Inferior parietal cortex (tissue), 1 donor: ENCODE measurements around the gene SOS2.
"Not testable (repeated sequence)": the region's sequence is repeated elsewhere in the genome, so short reads cannot be mapped to it uniquely, and the experiment has no call there.

Experiments
- DNase-seq: peaks from one replicate; pipeline ENCODE4 v3.0.0-alpha.2; 2016; ENCODE audit errors: extremely low spot score

The SOS2 gene

DNA sequence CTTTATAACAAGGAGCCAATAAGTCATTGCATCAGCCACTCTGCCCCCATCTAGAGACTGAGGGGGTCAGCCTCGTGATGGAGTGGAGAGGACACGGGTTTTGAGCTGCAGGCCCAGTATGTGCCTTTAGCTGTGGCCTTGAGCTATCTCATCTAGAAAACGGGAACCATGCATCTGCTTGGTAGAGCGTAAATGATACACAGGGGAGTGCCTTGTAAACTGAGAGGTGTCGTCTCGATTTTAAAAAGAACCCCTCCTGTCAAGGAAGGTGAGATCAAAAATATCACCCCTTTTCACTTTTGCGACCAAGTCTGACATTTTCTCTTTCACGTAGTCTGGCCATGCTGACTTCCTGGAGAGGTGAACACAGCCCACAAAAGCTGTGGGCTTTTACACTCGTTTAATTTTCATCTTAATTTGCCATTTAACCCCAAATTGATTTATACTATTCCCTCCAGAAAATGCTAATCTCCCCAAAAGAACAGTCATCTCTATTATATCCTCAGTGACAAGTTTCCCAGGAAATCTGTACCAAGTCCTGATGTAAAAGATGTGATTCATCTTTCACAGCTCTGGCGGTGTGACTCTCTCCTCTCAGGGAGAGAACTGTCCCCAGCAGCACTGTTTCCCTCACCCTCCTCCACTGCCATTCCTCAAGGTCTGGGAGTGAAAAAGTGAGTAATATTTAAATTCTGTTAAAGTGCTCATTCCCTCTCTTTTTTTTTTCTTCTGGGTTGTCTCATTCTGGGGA, 145.6 kb downstream of the SOS2 start:
- peak; percentile 50 for DNase-seq

DNA sequence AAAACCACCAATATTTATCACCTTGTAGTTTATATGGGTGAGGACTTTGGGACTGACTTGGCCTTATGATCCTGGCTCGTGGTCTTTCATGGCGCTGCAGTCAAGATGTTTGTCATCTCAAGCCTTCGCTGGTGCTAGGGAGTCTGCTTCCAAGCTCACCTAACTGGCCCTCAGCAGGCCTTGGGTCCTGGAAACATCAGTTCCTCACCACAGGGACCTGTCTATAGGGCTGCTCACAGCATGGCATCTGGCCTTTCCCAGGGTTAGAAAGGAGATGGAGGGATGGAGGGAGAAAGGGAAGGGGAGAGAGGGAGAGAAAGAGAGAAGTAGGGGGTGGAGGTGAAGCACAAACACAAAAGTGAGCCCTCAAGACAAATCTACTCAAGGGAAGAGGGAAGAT, 146.7 kb downstream of the SOS2 start:
- DNase-seq: no peak

DNA sequence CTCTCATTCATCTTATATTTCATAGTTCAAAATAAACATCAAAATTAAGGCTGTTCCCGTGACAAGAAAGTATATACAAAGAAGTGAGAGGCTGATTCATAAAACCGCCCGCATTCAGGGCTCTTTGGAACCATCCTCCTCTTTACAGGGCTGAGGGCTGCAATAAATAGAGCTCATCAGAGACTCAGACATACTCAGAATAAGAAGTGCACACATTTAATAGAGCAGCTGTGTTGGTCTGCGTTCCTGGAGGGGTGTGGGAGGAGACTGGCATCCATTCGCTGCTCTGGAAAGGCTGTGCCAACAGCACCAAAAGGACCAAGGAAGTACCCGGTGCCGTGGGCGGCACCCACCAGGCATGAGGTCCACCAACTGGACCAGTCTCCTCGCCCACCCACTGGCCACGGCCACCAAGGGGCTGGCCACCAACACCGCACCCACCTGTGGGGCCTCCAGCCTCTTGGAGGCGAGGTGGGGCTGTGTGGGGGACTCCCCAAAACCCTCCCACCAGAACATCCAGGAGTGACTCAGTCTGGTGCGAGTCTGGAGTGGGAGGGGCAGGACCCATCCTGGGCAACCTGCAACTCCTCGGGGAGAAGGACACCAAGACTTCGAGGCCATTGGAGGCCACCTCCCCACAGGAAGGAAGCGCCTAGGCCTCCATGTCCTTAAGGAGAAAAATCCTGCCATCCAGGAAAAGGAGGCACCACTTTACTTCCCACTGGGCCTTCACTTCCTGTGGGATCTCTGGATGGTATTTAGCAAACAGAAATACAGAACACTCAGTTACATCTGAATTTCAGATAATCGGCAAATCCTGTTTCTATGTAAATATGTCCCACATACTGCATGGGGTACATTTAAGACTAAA, 147.7 kb downstream of the SOS2 start:
- DNase-seq: no peak

DNA sequence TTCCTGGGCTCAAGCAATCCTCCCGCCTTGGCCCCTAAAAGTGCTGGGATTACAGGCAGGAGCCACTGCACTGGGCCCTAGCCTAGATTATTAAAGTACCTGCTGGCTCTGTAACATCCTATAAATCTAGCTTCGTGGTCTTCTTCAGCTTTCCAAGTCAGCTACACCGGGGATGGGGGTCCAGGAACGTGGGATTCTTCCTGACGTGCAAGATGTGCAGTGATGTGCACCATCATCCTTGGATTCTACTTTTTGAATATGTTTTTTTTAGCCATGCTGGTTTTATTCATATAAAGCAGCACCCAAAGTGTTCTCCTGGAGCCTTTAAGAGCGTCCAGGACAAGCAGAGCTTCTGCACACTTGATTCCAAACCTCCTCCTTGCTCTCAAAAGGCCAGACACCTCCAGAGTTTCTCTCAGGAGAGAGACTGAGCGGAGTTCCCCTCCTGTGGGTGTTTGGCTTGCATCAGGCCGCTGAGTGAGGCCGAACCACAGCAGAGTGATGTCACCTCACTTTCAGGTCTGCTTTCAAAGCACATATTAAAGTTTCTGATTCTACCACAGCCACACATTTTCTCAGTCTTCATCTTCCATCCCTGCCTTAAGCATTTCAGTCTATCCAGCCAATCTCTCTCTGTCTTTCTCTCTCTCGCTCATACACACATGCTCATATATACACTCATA, 148.5 kb downstream of the SOS2 start:
- no peak for DNase-seq

DNA sequence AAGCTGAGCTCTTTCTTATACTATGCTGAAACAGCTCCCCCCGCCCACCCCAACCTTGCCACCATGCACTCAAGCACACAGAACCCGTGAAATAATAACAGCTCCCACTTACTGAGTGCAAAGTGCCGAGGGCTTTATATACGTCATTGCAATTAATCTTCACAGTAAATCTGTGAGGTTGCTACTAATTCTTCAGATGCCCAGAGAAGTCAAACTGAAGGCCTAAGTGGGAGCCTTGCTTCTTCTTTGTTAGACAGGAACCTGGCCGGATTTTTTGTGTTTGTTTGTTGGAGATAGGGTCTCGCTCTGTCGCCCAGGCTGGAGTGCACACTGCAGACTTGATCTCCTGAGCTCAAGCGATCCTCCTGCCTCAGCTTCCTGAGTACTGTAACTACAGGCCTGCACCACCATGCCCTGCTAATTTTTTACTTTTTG, 149.1 kb downstream of the SOS2 start:
- no peak for DNase-seq

DNA sequence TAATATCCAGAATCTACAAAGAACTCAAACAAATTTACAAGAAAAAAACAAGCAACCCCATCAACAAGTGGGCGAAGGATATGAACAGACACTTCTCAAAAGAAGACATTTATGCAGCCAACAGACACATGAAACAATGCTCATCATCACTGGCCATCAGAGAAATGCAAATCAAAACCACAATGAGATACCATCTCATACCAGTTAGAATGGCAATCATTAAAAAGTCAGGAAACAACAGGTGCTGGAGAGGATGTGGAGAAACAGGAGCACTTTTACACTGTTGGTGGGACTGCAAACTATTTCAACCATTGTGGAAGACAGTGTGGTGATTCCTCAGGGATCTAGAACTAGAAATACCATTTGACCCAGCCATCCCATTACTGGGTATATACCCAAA, 152.3 kb downstream of the SOS2 start:
- not testable (repeated sequence) for DNase-seq

DNA sequence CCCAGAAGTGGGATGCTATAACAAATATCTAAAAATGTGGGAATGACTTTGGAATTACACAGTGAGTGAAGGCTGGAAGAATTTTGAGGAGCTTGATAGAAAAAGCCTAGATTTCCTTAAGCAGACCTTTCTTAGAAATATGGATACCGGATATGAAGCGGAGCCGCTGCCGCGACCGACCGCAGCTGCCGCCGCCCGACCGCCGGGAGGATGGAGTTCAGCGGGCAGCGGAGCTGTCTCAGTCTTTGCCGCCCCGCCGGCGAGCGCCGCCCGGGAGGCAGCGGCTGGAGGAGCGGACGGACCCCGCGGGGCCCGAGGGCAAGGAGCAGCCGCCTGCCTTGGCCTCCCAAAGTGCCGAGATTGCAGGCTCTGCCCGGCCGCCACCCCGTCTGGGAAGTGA, 157.7 kb downstream of the SOS2 start:
- not testable (repeated sequence) for DNase-seq

DNA sequence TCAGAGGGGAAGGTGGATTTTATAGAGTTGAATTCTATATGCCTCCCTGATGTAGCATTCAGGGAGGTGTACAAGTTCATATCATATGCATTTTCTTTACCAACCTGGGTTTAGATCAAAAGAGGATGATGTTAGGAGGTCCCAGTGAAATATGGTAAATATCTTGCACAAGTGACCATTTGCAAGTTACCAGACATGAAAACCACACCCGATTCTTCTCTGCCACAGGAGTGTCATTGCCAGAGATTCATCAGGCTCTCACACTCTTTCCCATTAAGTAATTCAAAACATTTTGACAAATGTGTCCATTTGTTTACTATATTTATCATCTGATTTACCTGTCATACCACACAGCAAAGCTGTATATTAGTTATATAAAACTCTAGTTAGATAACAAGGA, 159.0 kb downstream of the SOS2 start:
- DNase-seq: no peak

DNA sequence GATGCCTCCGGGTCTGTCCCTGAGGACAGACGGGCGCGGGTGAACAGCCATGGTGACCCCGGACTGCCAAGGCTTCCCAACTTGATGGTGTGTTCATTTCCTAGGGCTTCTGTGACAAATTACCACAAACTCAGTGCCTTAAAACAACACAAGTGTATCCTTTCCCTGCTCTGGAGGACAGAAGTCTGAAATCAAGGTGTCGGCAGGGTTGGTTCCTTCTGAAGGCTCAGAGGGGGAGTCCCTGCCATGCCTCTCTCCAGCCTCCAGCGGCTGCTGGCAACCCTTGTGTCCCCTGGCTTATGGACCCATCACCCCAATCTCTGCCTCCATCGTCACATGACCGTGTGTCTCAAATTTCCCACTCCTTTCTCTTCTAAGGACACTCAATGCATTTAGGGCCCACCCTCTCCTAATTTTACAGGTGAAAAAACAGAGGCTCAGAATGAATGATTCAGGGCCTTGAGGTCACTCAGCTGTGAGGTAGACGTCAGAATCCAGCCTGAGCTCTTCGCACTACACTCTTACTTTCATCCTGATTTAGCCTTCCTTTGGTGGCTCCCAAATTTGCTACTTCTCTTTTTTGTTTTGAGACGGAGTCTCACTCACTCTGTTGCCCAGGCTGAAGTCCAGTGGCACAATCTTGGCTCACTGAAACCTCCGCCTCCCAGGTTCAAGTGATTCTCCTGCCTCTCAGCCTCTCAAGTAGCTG, 160.4 kb downstream of the SOS2 start:
- DNase-seq: no peak

DNA sequence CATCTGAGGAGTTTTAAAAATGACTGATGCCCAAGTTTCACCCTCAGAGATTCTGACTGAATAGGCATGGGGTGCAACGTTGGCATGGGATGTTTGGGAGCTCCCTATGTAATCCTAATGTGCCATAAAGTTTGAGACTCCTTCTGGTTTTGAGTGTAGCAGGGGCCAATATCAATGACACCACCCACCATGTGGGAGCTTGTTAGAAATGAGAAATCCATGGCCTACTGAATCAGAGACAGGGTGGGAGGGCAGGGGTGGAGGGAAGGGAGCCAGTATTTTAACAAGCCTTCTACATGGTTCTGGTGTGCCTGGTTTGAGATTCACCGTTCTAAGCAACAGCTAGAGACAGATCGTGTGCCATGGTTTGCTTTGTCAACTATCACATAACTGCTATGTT, 161.1 kb downstream of the SOS2 start:
- no peak for DNase-seq

DNA sequence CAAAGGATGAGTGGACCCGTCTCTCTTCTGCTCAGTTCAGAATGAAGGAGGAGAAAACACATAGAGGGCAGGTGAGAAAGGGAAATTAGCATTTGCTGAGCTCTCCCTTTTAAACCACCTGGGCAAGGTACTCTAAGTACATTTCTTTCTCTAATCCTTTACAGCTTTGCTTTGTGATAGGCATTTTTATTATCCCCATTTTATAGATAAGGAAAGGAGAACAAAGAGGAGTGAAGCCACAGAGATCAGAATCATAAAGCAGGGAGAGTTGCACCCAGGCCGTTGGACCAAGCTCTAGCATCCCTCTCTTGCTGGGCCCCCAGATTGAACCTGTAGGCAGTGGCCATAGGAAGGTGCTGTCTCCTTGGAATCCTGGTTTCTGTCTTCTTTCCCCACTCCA, 162.1 kb downstream of the SOS2 start:
- no peak for DNase-seq

DNA sequence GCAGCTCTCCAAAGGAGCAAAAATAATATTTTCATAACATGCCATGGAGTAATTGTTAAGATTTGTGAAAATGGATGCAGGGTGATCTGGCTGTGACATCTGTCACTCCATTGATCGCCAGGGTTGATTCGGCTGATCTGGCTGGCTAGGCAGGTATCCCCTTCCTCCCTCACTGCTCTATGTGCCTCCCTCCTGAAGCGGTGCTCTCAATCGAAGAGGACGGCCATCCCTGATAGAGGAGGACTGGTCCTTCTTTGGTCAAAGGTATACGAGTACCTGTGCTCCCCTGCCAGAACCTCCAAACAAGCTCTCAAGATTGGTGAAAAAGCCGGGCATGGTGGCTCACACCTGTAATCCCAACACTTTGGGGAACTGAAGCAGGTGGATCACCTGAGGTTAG, 162.9 kb downstream of the SOS2 start:
- DNase-seq: no peak

DNA sequence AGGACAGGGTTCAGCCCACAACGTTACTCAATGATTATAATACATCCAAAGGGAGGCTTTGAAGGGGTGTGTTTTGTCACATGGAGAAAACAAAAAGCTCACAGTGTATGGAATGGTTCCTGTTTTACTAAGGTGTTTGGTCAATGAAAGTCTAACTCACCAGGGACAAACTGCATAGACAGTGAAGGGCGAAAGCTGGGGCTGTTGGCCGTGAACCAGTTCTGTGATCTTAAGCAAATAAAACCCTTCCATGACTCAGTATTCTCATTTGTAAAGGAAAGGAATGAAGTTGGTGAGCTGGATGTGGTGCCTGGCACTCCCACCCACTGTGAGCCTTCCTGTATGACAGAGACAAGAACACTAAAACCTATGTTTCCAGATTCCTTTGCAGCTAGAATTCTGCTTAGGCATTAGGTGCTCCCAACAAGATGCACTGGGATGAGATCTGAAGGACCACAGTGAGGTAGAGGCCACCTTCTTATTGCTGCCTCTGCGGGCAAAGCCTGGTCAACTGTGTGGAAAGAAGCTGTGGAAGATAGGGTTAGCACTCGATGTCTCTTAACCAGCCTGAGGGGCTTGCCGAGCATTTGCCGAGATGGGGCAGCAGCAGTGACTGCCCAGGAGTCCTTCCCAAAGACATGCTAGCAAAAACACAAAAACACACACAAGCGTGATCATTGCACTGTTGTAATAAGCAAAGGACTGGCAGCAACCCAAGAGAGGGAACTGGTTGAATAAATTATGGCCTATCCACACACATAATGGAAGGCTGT, 163.5 kb downstream of the SOS2 start:
- DNase-seq: no peak
